B cell (primary cell): Measurements from ENCODE around the gene USP53.

Source experiments
- EZH2 ChIP-seq: IDR thresholded peaks from 2 replicates; pipeline ENCODE4 v1.6.1; 2012; ENCODE audit warnings: borderline replicate concordance, low read depth, mild to moderate bottlenecking, moderate library complexity, low read length; ENCODE audit not compliant: insufficient read depth, poor library complexity, severe bottlenecking
- TF ChIP-seq, protein P1 (sequence below): fragments of 200-600 bp; IDR thresholded peaks from one replicate; pipeline ENCODE4 v1.8.0; 2022; ENCODE audit warnings: antibody characterized with exemption, mild to moderate bottlenecking

DNA sequence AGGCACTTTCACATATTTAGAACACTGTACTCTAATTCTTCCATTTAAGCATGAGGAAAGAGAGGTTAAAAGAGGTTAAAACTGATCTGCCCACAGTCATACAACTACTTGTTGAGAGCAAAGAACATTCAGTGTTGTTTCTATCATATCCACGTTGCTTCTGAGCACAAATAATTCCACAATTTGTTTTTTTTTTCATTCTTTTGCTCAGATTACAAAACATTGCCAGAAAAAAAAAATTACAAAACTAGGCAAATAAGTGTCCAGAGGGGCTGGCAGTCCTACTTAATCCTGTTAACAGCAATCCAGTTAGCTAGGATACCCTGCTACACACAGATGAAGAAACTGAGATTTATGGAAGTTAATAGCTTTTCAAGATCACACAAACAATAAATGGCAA is 6.3 kb upstream of the USP53 start:
- TF ChIP-seq, protein P1, sequence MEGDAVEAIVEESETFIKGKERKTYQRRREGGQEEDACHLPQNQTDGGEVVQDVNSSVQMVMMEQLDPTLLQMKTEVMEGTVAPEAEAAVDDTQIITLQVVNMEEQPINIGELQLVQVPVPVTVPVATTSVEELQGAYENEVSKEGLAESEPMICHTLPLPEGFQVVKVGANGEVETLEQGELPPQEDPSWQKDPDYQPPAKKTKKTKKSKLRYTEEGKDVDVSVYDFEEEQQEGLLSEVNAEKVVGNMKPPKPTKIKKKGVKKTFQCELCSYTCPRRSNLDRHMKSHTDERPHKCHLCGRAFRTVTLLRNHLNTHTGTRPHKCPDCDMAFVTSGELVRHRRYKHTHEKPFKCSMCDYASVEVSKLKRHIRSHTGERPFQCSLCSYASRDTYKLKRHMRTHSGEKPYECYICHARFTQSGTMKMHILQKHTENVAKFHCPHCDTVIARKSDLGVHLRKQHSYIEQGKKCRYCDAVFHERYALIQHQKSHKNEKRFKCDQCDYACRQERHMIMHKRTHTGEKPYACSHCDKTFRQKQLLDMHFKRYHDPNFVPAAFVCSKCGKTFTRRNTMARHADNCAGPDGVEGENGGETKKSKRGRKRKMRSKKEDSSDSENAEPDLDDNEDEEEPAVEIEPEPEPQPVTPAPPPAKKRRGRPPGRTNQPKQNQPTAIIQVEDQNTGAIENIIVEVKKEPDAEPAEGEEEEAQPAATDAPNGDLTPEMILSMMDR = no peak
- TF ChIP-seq EZH2 = no peak
